NCI-H748 (cell line): Measurements from ENCODE around the gene DNM3.

ENCODE experiments used
- DNase-seq: peaks from one replicate; lab custom pipeline; 2025; ENCODE audit not compliant: unreplicated experiment; lab: John Stamatoyannopoulos, UW

DNM3 gene

GRCh38 chr1:172382990-172383389, 541.7 kb downstream of the DNM3 start:
- no peak for DNase-seq

GRCh38 chr1:172383536-172383935, 542.2 kb downstream of the DNM3 start:
- no peak for DNase-seq

GRCh38 chr1:172384656-172385055, 543.4 kb downstream of the DNM3 start:
- DNase-seq = no peak

- no peak for DNase-seq
Measured at GRCh38 chr1:172386046-172386445, 544.7 kb downstream of the DNM3 start.

- no peak for DNase-seq
Measured at GRCh38 chr1:172388490-172388889, 547.2 kb downstream of the DNM3 start.

GRCh38 chr1:172390301-172390682, 549.0 kb downstream of the DNM3 start:
- DNase-seq = no peak

- DNase-seq = no peak
Measured at GRCh38 chr1:172390683-172391551, 549.6 kb downstream of the DNM3 start.

- no peak for DNase-seq
Measured at GRCh38 chr1:172391976-172392375, 550.7 kb downstream of the DNM3 start.

GRCh38 chr1:172393354-172393753, 552.1 kb downstream of the DNM3 start:
- DNase-seq = no peak

GRCh38 chr1:172394141-172394751, 552.9 kb downstream of the DNM3 start:
- DNase-seq = no peak

GRCh38 chr1:172394811-172395210, 553.5 kb downstream of the DNM3 start:
- no peak for DNase-seq

GRCh38 chr1:172395576-172395975, 554.3 kb downstream of the DNM3 start:
- no peak for DNase-seq

GRCh38 chr1:172397221-172397620, 555.9 kb downstream of the DNM3 start:
- no peak for DNase-seq

GRCh38 chr1:172397633-172398032, 556.3 kb downstream of the DNM3 start:
- DNase-seq = no peak

GRCh38 chr1:172398193-172398592, 556.9 kb downstream of the DNM3 start:
- no peak for DNase-seq

- DNase-seq = peak; percentile 20
Measured at GRCh38 chr1:172398970-172399755, 557.9 kb downstream of the DNM3 start.

GRCh38 chr1:172399756-172400721, 558.7 kb downstream of the DNM3 start:
- DNase-seq = no peak

- no peak for DNase-seq
Measured at GRCh38 chr1:172400722-172401105, 559.4 kb downstream of the DNM3 start.

GRCh38 chr1:172401477-172401876, 560.2 kb downstream of the DNM3 start:
- no peak for DNase-seq

GRCh38 chr1:172401892-172402291, 560.6 kb downstream of the DNM3 start:
- no peak for DNase-seq
